Spleen (tissue), 3 donors: ENCODE data around the gene PRAMEF11.
"Not testable (repeated sequence)": the region's sequence is repeated elsewhere in the genome, so short reads cannot be mapped to it uniquely, and the experiment has no call there.

Experiments
- POLR2A ChIP-seq, 3 donors: fragments of 450-650 bp; IDR thresholded peaks; one replicate each; pipeline ENCODE4 v1.5.1; 2017; ENCODE audit warnings: antibody characterized with exemption in 3 of 3, mild to moderate bottlenecking in 1 of 3
- POLR2AphosphoS5 ChIP-seq, 3 donors: sonication (generic); formaldehyde crosslinking; IDR thresholded peaks; one replicate each; pipeline ENCODE4 v1.5.1; 2017; ENCODE audit warnings: antibody characterized with exemption in 3 of 3

DNA sequence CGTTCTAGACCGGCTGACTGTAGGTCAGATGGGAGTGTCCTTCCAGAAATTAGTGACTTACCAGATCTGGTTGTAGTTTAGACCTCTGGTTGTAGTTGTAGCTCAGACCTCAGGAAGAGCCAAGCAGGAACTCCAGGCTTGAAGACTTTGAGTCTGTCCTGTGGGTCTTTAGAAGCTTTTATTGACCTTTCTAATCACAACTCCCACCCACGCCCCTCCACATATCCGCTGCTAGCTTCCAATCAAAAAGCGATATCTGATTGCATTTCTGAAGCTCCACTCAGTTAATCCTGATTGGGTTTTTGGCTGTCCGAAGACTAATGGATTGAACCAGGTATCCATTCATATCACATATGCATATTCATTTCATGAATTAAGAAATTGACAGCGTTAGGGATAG, 17.4 kb upstream of the PRAMEF11 start, which contains the start of gene HNRNPCL1:
- TF ChIP-seq POLR2A, POLR2AphosphoS5 (IDR thresholded peaks at IDR 0.05): not testable (repeated sequence)
